NCI-H446 treated with DMSO at 0.1 percent for 48 hours (cell line): Measurements from ENCODE around the gene MATN4.

Source experiments
- DNase-seq: peaks from one replicate; lab custom pipeline; 2025; lab: John Stamatoyannopoulos, UW

The MATN4 gene

GRCh38 chr20:45340951-45341350 is 32.9 kb upstream of the MATN4 start:
- no peak for DNase-seq

- DNase-seq, result no peak
Measured at GRCh38 chr20:45340236-45340847, 32.2 kb upstream of the MATN4 start.

- no peak for DNase-seq
Measured at GRCh38 chr20:45339799-45340198, 31.7 kb upstream of the MATN4 start.

- DNase-seq, result no peak
Measured at GRCh38 chr20:45339084-45339483, 31.0 kb upstream of the MATN4 start.

GRCh38 chr20:45338121-45339030 is 30.3 kb upstream of the MATN4 start:
- DNase-seq, result no peak

- DNase-seq, result no peak
Measured at GRCh38 chr20:45337367-45338120, 29.4 kb upstream of the MATN4 start.

GRCh38 chr20:45336530-45337366 is 28.6 kb upstream of the MATN4 start:
- DNase-seq, result no peak

GRCh38 chr20:45330476-45330875 is 22.4 kb upstream of the MATN4 start:
- no peak for DNase-seq

- DNase-seq, result no peak
Measured at GRCh38 chr20:45329497-45330319, 21.6 kb upstream of the MATN4 start.

- DNase-seq, result no peak
Measured at GRCh38 chr20:45328451-45328850, 20.4 kb upstream of the MATN4 start.

GRCh38 chr20:45325371-45325770 is 17.3 kb upstream of the MATN4 start:
- DNase-seq, result no peak

- DNase-seq, result no peak
Measured at GRCh38 chr20:45323731-45324130, 15.6 kb upstream of the MATN4 start.

- no peak for DNase-seq
Measured at GRCh38 chr20:45322952-45323383, 14.9 kb upstream of the MATN4 start.

- DNase-seq, result no peak
Measured at GRCh38 chr20:45320948-45321595, 13.0 kb upstream of the MATN4 start.

- DNase-seq, result no peak
Measured at GRCh38 chr20:45318948-45319347, 10.8 kb upstream of the MATN4 start.

GRCh38 chr20:45318386-45318939 is 10.4 kb upstream of the MATN4 start:
- DNase-seq, result no peak

- DNase-seq, result no peak
Measured at GRCh38 chr20:45317826-45318225, 9.7 kb upstream of the MATN4 start.

- DNase-seq, result no peak
Measured at GRCh38 chr20:45316150-45317080, 8.3 kb upstream of the MATN4 start.

- no peak for DNase-seq
Measured at GRCh38 chr20:45315672-45316071, 7.6 kb upstream of the MATN4 start.
